NCI-H1105 treated with DMSO at 0.1 percent for 48 hours (cell line): ENCODE results near the gene XRCC5.
"Not testable (repeated sequence)": the region's sequence is repeated elsewhere in the genome, so short reads cannot be mapped to it uniquely, and the experiment has no call there.

Experiments
- DNase-seq: peaks from one replicate; lab custom pipeline; 2025; lab: John Stamatoyannopoulos, UW

XRCC5 gene

GRCh38 chr2:216118474-216118873, 9.3 kb downstream of the XRCC5 start:
- no peak for DNase-seq

DNA sequence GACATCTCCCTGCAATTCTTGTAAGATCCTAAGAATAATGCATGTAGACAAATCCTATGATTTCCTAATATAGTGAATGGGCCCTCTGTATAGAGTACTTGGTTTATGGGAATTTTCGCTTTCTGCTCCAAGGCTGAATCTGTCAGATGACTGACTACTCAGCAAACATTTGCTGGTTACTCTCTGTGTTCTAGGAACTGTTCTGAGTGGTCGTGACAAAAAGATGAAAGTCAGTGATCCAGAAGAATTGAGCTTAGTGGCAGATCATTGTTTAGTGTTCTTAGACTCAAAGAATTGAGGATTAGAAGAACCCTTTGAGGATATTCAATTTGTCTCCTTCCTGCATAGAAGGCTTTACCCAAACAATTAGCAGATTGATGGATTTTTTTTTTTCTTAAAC, 10.0 kb downstream of the XRCC5 start:
- no peak for DNase-seq

- no peak for DNase-seq
Observed at GRCh38 chr2:216119986-216120385, 10.8 kb downstream of the XRCC5 start.

DNA sequence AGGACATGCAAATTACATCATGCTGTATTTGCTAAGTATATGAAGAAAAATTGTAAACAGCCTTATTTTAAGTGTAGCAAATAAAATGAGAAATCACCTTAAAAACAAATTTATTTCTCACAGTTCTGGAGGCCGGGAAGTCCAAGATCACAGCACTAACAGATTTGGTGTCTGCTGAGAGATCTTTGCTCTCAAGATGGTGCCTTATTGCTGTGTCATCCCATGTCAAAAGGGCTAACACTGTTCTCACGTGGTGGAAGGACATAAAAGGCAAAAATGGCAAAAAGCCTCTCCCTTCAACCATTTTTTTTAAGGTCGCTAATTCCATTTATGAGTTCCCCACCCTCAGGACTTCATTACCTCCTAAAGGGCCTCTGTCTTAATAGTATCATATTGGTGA, 12.1 kb downstream of the XRCC5 start:
- no peak for DNase-seq

DNA sequence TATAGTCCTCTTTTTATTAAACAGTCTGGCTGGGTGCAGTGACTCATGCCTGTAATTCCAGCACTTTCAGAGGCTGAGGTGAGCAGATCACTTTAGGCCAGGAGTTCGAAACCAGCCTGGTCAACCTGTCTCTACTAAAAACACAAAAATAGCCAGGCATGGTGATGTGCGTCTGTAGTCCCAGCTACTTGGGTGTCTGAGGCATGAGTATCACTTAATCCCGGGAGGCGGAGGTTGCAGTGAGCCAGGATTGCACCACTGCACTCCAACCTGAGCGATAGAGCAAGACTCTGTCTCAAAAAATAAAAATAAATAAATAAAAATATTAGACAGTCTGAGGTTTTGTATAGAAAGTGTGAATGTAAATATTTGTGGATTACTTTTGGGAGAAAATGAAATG, 17.8 kb downstream of the XRCC5 start:
- DNase-seq: no peak

DNA sequence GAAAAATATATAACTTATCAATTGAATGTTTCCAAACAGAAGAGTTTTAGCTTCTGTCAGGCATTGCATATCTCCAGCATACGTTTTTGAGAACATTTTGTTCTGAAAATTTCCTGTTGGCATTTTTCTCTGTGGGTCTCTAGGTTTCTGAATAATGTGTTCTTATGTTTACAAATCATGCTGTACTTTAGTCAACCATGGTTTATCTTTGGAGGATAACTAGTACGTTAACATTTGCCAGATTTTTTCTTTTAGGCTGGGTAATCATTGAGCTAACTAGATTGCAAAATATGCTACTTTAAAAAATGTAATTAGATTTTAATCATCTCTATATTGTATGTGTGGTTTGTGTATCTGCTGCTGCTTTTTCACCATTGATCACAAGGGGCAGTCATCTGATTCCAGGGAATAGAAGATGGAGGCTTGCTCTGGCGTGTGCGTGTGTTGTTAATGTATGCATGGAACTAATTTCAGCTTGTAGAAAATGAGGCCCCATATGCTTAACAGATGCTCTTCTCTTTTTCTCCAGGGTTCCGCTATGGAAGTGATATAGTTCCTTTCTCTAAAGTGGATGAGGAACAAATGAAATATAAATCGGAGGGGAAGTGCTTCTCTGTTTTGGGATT, 21.3 kb downstream of the XRCC5 start:
- no peak for DNase-seq

GRCh38 chr2:216131175-216131926, 22.2 kb downstream of the XRCC5 start:
- DNase-seq: no peak

DNA sequence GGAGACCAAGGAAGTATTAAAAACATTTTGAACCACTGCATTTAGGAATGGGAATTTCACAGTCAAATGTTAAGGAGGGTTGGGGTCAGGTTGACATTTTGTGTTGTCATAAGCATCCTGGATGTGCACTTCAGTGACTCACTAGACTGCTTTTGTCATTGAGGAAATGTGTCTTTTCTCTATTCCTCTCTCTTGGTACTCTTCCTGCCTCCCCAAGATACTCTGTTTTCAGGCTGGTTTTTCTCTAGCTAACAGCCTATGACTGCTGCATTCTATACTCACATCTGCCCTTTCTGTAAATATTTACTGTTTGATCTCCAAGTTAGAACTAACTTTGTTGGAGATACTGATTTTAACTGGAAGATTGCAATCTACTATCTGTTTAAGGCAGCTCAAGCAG, 23.4 kb downstream of the XRCC5 start:
- DNase-seq: no peak

DNA sequence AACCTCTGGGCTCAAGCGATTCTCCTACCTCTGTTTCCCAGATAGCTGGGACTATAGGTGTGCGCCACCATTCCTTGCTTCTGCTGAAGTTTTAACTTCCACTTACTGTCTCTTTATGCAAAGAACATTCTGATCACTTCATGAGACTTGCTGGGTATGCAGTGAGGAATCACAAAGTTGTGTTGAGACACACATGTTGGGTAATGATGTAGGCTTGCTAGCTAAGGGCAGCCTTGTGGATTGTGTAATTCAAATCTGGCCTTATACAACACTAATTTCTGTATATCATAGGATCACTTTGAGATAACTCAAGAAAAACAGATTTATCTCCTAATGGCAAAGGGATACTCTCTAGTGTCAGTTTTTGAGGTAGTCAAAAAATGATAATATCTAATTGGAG, 24.2 kb downstream of the XRCC5 start:
- DNase-seq: no peak

- no peak for DNase-seq
Observed at GRCh38 chr2:216134958-216135541, 25.9 kb downstream of the XRCC5 start.

- DNase-seq: peak; percentile 9
Observed at GRCh38 chr2:216139884-216140283, 30.7 kb downstream of the XRCC5 start.

DNA sequence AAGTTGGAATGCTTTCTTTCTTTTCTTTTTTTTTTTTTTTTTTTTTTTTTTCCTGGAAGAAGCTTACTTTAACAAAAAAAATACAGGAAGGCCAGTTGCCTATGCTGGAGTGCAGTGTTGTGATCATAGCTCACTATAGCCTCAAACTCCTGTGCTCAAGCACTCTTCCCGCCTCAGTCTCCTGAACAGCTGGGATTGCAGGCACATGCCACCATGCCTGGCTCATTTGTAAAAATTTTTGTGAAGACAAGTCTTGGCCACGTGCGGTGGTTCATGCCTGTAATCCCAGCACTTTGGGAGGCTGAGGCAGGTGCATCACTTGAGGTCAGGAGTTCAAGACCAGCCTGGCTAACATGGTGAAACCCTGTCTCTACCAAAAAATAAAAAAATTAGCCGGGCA, 32.4 kb downstream of the XRCC5 start:
- not testable (repeated sequence) for DNase-seq

DNA sequence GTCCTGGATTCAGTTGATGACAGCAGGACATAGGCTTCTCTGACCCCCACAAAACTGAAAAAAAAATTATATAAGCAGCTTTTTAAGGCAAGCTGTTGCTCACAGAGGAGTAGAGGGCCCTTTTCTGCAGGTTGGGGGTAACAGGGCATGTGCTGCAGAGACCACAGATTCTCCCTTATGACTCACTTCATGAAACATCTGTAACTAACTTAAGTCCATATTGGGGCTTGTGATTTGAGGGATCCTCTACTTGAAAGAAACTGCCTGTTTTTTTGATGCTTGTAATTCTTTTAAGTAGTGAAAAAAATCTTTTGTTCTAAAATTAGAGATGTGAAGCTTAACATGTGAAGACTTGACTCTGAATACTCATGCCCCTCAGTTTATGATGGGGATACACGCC, 33.4 kb downstream of the XRCC5 start:
- DNase-seq: no peak

DNA sequence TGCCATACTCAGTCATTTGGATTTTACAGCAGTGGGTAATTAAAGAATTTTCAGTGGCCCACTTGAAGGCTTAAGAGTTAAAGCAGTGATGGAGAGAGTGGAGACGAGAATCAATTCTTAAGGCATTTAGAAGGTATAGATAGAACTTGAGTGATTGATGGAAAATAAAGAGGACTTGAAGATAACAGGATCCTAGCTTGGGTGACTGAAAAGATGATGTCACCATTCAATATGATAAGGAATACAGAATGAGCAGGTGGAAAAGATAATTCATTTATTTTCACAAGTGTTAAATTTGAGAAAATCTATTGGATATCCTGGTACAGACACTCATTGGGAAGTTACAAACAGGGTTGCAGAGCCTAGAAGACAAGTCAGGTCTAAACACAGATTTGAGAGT, 35.2 kb downstream of the XRCC5 start:
- no peak for DNase-seq

- DNase-seq: no peak
Observed at GRCh38 chr2:216144857-216145256, 35.7 kb downstream of the XRCC5 start.

- DNase-seq: no peak
Observed at GRCh38 chr2:216146573-216146972, 37.4 kb downstream of the XRCC5 start.

DNA sequence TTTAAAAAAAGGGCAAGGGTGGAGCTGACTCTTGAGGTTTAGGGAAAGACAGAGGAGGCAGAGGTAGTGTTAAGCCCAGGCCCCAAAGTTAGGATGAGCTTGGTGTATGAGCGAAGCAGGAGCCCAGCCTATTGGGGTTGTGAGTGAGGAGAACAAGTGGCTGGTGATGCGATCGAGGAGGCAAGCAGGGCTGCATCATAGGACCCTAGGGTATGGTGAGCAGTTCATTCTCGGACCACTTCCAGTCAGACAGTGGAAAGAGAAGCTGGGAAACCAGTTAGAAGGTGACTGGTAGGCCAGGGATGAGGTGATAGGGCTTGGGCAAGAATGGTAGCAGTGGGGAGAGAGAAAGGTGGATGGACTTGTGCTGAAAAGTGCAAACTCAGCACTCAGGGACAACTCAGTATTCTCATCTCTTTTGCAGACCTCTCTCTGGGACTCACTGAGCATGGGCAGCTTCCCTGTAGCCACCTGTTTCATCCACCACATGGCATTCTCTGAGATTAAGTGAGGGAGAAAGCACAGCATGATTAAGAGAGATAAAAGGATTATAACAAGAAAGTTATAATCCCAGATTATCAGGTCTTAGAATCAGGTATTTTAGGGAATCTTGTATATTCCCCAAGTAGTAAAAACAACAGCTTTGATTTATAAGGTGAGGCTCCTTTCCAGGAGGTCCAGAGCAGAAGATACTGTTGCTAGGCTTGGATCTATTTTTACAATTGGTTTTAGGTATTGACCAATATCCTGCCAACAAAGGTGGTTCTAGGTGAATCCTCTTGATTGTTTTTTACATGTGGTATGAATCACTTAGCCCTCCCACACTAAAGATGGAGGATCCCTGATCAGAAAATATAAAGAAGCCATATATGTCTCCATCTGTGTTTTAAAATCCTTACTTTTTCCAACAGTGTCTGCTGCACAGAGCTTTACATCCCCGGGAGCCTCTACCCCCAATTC, 38.3 kb downstream of the XRCC5 start:
- no peak for DNase-seq

DNA sequence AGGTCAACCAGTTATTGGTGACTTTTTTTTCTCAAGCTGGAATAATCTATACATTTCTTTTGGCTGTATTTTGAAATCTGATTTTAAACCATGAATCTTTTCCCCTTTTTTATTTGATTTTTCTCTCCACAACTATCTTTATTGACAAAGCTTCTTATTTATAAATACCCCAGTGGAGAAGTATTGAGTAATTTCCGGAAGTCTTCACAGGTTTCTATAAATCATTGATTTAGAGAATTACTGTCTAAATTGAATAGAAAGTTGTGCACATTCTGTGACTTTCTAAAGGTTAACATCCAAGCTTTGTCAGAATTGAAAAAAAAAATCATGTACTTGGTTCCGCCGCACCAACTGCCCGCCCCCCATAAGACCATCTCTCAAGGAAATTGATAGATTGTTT, 39.8 kb downstream of the XRCC5 start:
- DNase-seq: no peak

DNA sequence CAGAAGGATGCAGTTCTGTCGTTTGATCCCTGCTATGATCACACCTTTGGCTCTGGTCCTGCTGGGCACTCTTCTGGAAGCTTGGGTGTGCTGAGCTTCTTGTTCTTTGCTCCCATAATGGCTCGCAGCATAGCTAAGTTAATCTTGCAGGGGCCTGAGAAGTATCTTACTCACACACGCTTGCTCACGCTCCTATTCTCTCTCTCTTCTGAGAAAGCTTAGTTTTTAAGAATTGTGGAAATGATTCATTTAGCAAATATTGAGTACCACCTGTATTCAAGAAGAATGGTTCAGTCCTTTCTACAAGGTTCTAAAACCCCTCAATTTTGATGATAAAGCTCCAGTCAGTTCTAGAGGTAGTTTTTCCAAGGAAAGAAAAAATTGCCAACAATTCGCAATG, 40.6 kb downstream of the XRCC5 start:
- no peak for DNase-seq

DNA sequence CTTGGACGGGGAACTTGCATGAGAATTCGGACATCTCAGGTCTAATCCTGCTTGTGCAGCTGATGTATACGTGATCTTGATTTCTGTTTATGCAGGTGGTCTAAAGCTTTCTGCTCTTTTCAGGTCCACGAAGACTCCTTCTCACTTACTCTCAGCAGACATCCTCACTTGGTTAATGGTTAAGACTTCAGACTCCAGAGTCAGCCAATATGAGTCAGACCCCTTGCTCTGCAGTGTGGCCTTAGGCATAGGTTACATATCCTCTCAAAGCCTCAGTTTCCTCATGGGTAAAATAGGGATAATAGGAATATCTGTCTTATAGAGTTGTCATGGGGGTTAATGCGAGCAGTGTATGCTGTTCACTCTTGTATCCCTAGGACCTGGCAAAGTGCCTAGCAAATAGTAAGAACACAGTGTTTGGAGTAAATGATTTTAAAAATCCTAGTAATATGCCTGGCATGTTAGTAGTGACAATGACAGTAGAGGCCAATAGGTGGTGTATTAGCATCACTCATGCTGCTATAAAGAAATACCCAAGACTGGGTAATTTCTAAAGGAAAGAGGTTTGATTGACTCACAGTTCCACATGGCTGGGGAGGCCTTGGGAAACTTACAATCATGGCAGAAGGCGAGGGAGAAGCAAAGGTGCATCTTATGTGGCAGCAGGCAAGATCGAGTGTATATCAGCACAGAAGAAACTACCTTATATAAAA, 42.3 kb downstream of the XRCC5 start:
- DNase-seq: no peak

DNA sequence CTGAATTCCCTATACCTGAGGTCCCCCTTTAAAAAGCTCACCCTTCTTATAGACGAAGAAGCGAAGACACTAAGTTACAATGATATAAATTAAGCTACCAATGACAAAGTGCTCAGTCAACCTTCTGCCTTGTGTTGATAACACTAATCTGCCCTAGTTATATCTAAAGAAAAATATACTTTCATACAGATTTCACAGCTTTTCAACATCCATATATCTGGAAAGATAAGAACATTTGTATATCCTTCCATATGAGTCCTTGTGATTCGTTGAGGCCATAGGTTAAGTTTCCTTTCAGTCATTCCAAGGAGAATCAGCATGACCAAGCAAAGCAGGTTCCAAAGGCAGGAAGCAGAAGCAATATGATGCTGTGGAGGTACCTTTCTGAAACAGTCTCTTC, 46.8 kb downstream of the XRCC5 start:
- DNase-seq: no peak

DNA sequence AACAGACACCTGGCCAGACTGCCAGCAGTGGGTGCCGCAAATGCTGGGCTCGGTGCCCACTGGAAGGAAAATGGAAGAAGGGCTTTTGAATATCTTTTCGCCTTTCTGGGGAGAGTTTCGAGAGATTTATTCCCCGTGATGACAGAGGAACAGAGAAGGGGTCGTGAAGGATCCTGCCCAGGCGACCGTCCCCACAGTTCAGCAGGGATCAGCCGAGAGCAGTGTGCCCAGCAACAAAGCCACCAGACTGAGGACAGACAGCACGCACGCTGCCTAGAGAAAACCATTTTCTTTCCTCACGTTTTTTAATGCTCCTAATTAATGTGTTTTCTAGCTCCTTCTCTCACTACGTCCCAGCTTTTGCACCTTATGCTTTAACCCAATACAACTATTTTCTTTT, 47.7 kb downstream of the XRCC5 start:
- no peak for DNase-seq
